ENCODE measurements around the gene RPS8.
A peak's percentile ranks its signal among the peaks of the same experiment; 100 is the strongest.
"Not testable (repeated sequence)": the region's sequence is repeated elsewhere in the genome, so short reads cannot be mapped to it uniquely, and the experiment has no call there.

The RPS8 gene

DNA sequence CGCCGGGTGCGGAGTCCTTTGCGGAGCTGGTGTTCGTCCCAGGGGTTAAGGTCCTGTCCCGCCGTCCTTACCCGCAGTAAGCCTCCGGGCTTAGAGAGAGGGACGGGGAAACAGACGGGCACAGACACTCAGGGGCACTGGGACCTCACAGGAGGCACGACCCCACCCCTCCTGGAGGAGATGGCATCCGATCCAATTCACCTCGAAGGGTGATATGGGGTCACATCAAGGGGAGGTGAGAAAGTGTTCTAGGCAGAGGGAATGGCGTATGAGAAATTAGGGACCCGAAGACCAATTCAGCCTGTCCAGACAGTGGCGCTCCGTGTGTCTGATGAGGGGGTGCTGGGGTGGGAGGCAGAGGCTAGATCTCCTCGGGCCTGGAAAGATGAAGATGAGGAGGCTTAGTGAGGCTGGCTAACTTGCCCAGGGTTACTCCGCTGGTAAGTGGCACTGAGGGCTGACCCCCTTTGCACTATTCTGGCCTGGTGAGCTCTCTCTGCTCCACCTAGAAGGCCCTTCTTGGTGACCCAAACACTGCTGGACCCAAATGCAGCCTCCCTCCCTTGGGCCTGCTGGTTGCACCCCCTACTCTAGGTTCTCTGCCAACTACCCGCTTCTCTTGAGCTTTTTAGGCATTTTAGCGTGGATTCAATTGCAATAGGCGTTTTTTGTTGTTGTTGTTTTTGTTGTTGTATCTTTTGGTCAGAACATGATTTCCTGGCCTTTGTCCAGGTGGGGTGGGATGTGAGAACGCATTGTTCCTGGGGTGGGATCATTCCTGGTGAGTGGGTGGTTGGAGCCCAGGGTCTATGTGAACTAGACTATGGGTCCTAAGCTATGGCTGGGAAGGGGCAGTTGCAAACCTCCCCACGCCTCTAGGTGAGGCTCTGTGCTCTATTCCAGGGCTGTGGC, 45.2 kb downstream of the RPS8 start:
- peak; percentile 32 for DNase-seq

DNA sequence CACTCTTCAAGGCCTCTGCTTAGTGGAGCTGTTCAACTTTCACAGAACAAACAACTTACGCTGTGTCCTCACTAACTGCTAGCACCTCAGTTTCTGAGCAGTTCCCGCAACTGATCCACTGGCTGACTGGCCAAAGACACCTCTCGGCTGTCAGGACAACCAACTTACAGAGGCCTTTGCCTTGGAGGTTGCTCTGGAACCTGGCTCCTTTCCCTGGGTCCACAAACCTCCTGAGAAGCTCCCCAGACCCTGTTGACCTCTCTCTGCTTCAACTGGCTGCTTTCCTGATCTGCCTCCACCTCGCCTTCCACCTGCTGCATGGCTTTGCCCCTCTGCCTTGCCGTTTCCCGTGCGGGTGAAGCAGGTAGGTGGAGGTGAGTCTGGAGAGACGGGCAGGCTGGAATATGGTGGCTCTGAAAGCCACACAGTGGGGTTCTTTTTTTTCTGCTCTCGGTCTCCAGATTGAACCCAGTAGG, 45.9 kb downstream of the RPS8 start:
- DNase-seq = no peak

DNA sequence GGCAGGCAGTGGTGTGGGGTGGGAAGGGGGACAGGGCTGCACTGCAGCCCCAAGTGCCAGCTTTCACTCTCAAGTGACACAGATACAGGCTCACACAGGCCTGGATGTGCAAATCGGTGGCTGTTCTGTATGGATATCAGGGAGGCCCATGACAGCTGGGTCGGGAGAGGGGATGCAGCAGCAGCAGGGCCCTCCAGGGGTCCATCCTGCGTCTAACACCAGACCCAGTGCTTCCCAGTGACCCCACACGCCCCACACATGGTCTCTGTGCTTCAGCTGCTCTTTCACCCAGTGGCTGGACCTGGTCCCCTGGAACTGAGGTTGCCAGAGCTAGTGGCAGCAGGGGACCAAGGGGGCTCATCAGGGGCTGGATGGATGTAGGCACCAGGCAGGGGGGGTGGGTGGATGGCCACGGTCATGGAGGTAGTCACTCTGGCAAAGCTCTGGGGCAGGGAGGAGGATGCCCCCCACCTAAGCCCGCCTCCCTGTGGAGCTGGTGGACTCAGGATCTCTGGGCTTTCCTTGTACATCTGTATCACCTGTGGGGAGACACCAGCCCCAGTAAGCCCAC, 46.9 kb downstream of the RPS8 start:
- DNase-seq = no peak

DNA sequence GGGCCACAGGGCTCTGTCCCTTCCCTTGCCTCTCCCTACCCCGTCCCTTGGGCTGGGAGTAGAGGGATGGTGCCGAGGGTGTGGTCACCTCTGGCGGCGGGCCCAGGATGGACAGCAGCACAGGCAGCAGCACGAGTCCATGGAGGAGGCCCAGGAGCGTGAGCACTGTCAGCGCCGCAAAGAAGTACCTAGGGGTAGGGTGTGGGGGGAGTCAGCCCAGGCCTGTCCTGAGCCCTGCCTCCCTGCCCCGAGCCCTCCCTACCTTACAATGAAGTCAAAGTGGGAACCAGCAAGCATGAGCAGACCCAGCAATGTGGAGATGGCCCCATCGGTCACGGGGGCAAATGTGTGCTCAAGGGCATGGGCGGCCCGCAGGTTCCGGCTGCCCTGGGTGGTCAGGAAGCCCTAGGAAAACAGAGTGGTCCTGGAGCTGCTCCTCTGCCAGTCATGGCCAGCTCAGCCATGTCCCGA, 47.7 kb downstream of the RPS8 start:
- DNase-seq = no peak

DNA sequence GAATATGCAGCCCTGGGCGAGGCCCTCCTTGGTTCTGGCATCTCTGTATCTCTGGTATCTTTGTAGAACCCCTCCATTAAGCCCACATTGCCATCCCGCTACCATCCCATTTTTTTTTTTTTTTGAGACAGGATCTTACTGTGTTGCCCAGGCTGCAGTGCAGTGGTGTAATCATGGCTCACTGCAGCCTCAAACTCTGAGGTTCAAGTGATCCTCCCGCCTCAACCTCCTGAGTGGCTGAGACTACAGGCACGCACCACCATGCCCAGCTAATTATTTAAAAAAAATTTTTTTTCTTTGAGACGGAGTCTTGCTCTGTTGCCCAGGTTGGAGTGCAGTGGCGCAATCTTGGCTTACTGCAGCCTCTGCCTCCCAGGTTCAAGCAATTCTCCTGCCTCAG, 49.1 kb downstream of the RPS8 start:
- not testable (repeated sequence) for DNase-seq

DNA sequence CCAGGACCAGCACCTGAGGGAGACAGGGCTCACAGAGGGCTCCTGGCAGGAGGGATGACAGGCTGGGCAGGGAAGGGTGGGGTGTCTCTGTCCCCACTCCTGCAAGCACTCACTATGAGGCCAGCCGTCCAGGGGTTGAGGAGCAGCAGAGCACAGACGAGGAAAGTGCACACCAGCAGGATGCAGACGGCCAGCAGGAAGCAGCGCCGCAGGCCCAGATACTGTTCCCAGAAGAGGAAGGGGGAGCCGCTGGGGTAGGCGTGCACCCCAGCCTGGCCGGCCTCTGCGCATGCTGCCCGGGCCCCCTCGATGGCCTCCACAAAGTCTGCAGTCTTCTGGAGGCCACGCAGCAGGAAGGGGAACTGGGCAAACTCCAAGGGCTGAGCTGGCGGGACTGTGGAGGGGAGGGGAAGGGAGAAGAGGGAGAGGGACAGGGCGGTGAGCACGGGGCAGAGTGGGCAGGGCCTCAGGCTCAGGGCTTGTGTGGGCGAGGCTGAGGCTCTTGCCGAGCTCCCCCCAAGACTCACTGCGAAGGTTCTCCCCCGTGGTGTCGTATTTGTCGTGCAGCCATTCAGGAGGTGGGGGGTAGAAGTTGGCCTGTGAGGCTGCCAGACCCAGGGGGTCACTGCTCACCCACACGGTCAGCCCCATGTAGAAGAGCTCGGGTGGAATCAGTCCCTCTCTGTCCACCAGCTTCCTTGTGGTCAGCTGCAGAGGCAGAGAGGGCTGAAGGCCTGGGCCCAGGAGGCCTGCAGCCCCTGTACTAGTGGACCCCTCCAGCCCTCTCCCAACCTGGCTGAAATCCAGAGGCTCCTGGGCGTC, 51.2 kb downstream of the RPS8 start:
- DNase-seq = no peak

DNA sequence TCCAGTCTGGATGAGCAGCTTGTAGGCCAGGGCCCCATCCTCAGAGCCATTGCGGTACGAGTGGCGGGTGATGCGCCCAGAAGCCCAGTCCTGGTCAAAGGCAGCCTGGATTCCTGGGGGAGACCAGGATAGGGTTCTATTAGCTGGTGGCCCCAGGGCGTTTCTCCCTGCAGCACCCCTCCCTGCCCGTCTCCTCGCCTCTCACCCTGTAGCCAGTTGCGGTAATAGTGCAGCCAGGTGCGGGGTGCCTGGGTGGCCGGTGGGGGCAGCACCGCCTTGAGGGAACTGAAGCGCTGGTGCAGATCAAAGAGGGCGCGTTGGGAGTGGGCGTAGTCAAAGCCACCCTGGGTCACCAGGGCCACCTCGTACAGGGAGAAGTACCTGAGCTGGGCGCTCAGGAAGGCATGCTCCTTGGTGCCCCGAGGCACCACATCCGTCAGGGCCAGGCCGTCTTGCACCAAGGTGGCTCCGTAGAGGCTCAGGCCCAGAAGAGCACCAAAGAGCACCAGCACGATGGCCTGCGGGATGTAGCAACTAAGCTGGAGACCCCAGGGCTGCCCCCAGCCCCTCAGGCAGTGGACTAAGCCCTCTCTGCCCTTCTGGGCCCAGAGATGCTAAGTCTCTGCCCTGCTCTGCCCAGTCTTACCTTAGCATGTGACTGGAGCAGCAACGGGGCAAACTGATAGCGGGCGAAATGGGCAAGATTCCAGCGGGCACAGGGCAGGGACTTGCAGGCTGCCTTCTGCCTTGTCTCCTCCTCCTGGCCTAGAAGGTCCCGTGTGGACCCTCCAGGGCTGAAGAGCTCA, 52.1 kb downstream of the RPS8 start:
- DNase-seq = no peak

DNA sequence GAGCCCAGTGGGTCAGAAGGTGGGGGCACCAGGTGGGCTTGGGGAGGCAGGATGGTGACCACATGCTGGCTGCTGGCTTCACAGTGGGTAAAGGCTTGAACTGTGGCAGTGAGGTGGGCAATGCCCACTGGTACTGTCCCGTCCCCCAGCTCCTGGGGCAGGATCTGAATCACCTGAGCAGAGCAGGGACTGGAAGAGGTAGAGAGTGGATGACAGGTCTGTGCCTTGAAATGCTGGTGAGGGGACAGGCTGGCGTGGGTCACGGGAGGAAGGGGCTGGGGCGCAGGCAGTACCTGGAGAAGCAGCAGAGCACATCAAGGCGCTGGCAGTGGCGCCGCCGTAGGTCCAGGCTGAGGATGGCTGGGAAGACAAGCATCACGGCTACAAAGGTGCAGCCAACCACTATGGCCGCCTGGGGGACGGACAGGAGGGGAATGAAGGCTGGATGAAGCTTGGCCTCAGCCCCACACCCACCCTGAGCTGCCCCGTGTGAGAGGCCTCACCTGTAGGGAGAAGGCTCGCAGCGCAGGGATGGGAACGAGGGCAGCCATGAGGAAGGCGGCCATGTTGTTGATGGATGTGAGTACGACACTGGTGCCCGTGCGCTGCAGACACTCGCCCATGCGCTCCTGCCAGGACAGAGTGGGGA, 52.8 kb downstream of the RPS8 start:
- no peak for DNase-seq
